ENCODE data around the gene ADAMTS1. TPM values are rescaled to one million over a fixed set of nuclear protein-coding genes. Genes with fewer than 3 reads are reported as not detected.

The ADAMTS1 gene
- total RNA-seq, 1 experiment from 2014 or later = 17.8 TPM

DNA sequence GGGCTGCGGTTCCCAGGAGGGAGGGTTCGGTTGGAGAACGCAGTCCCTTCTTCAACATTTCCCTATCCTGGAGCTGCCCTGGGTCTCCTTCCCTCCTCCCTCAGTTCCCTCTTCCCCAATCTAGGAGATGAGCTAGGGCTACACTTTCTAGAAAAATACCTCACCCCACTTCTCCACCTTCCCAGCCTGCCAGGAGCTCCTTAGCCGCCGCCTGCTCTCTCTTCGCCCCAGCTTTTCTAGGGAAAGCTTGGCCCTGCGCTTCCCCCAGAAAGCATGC, 488 bp upstream of the ADAMTS1 start:
- no peak overlapping the region for H2AFZ ChIP-seq (ENCODE audit: low read length)
- H3K4me1 ChIP-seq (ENCODE audit: insufficient read depth, low read length) = 0 out of 2 replicates have a peak, but pooled peaks cover 4% of the 10 kb centered on the region
- H3T11ph ChIP-seq (ENCODE audit: low read length) = no peak overlapping the region
- Mint-ChIP-seq H3K36me3 (ENCODE audit: insufficient read depth in 1 of 3, low read depth in 3 of 3) (peaks cover 17 to 20% (median 19%) of the 10 kb centered on the region in 3 experiments), H3K4me3 (peak overlapping the region; percentile 83 to 89), H3K9me3 (peaks cover 0 to 2% of the 10 kb centered on the region in 2 experiments; a peak in 3 of 5 replicates), H3K27ac (peak overlapping the region; percentile 73 to 76 (median 75); a peak in 3 of 7 replicates), H3K4me1 (peaks cover 30 to 32% of the 10 kb centered on the region in 2 experiments), H3K27me3 (ENCODE audit: low read depth) (peaks cover 26% of the 10 kb centered on the region)
- no peak overlapping the region for H2BK12ac ChIP-seq (ENCODE audit: insufficient read length, low read depth, low read length)
- no peak overlapping the region for H3K56ac ChIP-seq (ENCODE audit: insufficient read length, low read depth, low read length)
- H4K5ac ChIP-seq (ENCODE audit: insufficient read length, low read depth, low read length) = no peak overlapping the region
- no peak overlapping the region for H2AK5ac ChIP-seq (ENCODE audit: insufficient read length, low read length)
- H3K79me2 ChIP-seq (ENCODE audit: insufficient read depth, low read length) = peaks cover 8% of the 10 kb centered on the region; the same call in 1 of the 2 replicates
- H2BK15ac ChIP-seq (ENCODE audit: low read depth, low read length) = no peak overlapping the region
- peak overlapping the region; percentile 84; the same call in 1 of the 2 replicates for H3K14ac ChIP-seq (ENCODE audit: insufficient read depth, low read length)
- no peak overlapping the region; the same call in 1 of the 2 replicates for H3K4ac ChIP-seq (ENCODE audit: low read depth, low read length)
- H3K9me3 ChIP-seq (ENCODE audit: control insufficient read depth, low read depth, low read length) = no peaks in the 10 kb centered on the region
- no peaks in the 10 kb centered on the region for H3K79me1 ChIP-seq (ENCODE audit: insufficient read depth, low read depth, low read length, poor library complexity, severe bottlenecking)
- WGBS (ENCODE audit: extremely low coverage, insufficient read length, low lambda C conversion rate) = no CpG with 5 or more reads among the region's 7 CpGs
- H2BK120ac ChIP-seq (ENCODE audit: low read depth, low read length, poor library complexity, severe bottlenecking) = no peak overlapping the region
- no peak overlapping the region for H2BK20ac ChIP-seq (ENCODE audit: low read depth, low read length, poor library complexity, severe bottlenecking)
- H3K27ac ChIP-seq (ENCODE audit: insufficient read length, low read depth, low read length) = no peak overlapping the region
- H3K27me3 ChIP-seq (ENCODE audit: insufficient read depth, low read length) = no peaks in the 10 kb centered on the region; the same call in 1 of the 2 replicates
- H3K9ac ChIP-seq (ENCODE audit: extremely low read depth, insufficient read length, low read length) = peak overlapping the region; percentile 59
- no peak overlapping the region for H4K91ac ChIP-seq (ENCODE audit: insufficient read length, low read depth, low read length)
- H4K8ac ChIP-seq (replicated peaks; ENCODE audit: insufficient read length, low read depth, low read length) = no peak overlapping the region
- no peak overlapping the region for H2BK5ac ChIP-seq (ENCODE audit: insufficient read length, low read length)
- H3K23me2 ChIP-seq (ENCODE audit: insufficient read length, low read depth, low read length, poor library complexity, severe bottlenecking) = peaks cover 23% of the 10 kb centered on the region
- TF ChIP-seq, protein P1, sequence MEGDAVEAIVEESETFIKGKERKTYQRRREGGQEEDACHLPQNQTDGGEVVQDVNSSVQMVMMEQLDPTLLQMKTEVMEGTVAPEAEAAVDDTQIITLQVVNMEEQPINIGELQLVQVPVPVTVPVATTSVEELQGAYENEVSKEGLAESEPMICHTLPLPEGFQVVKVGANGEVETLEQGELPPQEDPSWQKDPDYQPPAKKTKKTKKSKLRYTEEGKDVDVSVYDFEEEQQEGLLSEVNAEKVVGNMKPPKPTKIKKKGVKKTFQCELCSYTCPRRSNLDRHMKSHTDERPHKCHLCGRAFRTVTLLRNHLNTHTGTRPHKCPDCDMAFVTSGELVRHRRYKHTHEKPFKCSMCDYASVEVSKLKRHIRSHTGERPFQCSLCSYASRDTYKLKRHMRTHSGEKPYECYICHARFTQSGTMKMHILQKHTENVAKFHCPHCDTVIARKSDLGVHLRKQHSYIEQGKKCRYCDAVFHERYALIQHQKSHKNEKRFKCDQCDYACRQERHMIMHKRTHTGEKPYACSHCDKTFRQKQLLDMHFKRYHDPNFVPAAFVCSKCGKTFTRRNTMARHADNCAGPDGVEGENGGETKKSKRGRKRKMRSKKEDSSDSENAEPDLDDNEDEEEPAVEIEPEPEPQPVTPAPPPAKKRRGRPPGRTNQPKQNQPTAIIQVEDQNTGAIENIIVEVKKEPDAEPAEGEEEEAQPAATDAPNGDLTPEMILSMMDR (conservative IDR thresholded peaks at IDR 0.05) = no peak
- DNase-seq = no peak
- H3K18ac ChIP-seq (ENCODE audit: insufficient read length, low read depth, low read length) = peak overlapping the region; percentile 33
- no peak overlapping the region for H3K23ac ChIP-seq (ENCODE audit: insufficient read length, low read depth, low read length)
- peak overlapping the region; percentile 91 for H3K4me2 ChIP-seq (ENCODE audit: insufficient read depth, insufficient read length, low read length)
- H4K20me1 ChIP-seq (ENCODE audit: control insufficient read depth, insufficient read depth, insufficient read length) = no peaks in the 10 kb centered on the region
